ENCODE data around the gene CD84.

CD84 gene

GRCh38 chr1:160492617-160493016 is 86.7 kb downstream of the CD84 start:
- DNase-seq (ENCODE audit: extremely low read depth, low read depth): no peak
- TF ChIP-seq, protein P1, sequence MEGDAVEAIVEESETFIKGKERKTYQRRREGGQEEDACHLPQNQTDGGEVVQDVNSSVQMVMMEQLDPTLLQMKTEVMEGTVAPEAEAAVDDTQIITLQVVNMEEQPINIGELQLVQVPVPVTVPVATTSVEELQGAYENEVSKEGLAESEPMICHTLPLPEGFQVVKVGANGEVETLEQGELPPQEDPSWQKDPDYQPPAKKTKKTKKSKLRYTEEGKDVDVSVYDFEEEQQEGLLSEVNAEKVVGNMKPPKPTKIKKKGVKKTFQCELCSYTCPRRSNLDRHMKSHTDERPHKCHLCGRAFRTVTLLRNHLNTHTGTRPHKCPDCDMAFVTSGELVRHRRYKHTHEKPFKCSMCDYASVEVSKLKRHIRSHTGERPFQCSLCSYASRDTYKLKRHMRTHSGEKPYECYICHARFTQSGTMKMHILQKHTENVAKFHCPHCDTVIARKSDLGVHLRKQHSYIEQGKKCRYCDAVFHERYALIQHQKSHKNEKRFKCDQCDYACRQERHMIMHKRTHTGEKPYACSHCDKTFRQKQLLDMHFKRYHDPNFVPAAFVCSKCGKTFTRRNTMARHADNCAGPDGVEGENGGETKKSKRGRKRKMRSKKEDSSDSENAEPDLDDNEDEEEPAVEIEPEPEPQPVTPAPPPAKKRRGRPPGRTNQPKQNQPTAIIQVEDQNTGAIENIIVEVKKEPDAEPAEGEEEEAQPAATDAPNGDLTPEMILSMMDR (IDR thresholded peaks at IDR 0.05; ENCODE audit: low read depth, low read length): no peak

- TF ChIP-seq, protein P1 (IDR thresholded peaks at IDR 0.05; ENCODE audit: low read depth, low read length): no peak
- DNase-seq (ENCODE audit: extremely low read depth, low read depth): no peak
Measured at GRCh38 chr1:160491981-160492380, 87.3 kb downstream of the CD84 start.

All from AG09319 (cell line).